ENCODE measurements around the gene CTTN.

The CTTN gene

GRCh38 chr11:70415642-70416395, 17.5 kb downstream of the CTTN start:
- Histone ChIP-seq H3K9me3 (ENCODE audit: low read length) (no peaks in the 10 kb centered on the region), H3K4me3 (ENCODE audit: low read depth, low read length, poor library complexity, severe bottlenecking) (no peak overlapping the region), H2AFZ (ENCODE audit: low read length) (no peak overlapping the region), H3K9me2 (ENCODE audit: low read depth, low read length) (no peaks in the 10 kb centered on the region), H3K9ac (ENCODE audit: low read length) (no peak overlapping the region), H4K20me1 (ENCODE audit: insufficient read depth, low read length) (no peaks in the 10 kb centered on the region), H3K27me3 (ENCODE audit: insufficient read depth, low read length) (no peaks in the 10 kb centered on the region; the same call in 1 of the 2 replicates), H3K4me1 (ENCODE audit: insufficient read depth, low read length, severe bottlenecking) (no peaks in the 10 kb centered on the region), H3K4me2 (ENCODE audit: low read length) (no peak overlapping the region), H3K79me2 (ENCODE audit: insufficient read depth, low read length) (no peaks in the 10 kb centered on the region), H3F3A (ENCODE audit: insufficient read depth, low read length) (no peaks in the 10 kb centered on the region), H3K27ac (ENCODE audit: low read depth, low read length, poor library complexity, severe bottlenecking) (no peak overlapping the region), H3K36me3 (ENCODE audit: insufficient read depth, low read length) (no peaks in the 10 kb centered on the region)
- no peak for TF ChIP-seq EZH2 (IDR thresholded peaks at IDR 0.05; ENCODE audit: borderline replicate concordance, low read length)
- no peak for TF ChIP-seq CTCF (IDR thresholded peaks at IDR 0.05; ENCODE audit: low read length)

- H4K20me1 ChIP-seq (ENCODE audit: insufficient read depth, low read length) = no peaks in the 10 kb centered on the region
- H3F3A ChIP-seq (ENCODE audit: insufficient read depth, low read length) = no peaks in the 10 kb centered on the region
- no peaks in the 10 kb centered on the region for H3K79me2 ChIP-seq (ENCODE audit: insufficient read depth, low read length)
- no peaks in the 10 kb centered on the region for H3K9me3 ChIP-seq (ENCODE audit: low read length)
- no peak overlapping the region for H3K27ac ChIP-seq (ENCODE audit: low read depth, low read length, poor library complexity, severe bottlenecking)
- H3K27me3 ChIP-seq (ENCODE audit: insufficient read depth, low read length) = no peaks in the 10 kb centered on the region; the same call in 1 of the 2 replicates
- H3K4me1 ChIP-seq (ENCODE audit: insufficient read depth, low read length, severe bottlenecking) = no peaks in the 10 kb centered on the region
- TF ChIP-seq EZH2 (IDR thresholded peaks at IDR 0.05; ENCODE audit: borderline replicate concordance, low read length) (no peak), CTCF (IDR thresholded peaks at IDR 0.05; ENCODE audit: low read length) (no peak)
- no peak overlapping the region for H3K9ac ChIP-seq (ENCODE audit: low read length)
- H2AFZ ChIP-seq (ENCODE audit: low read length) = no peak overlapping the region
- no peak overlapping the region for H3K4me3 ChIP-seq (ENCODE audit: low read depth, low read length, poor library complexity, severe bottlenecking)
- H3K9me2 ChIP-seq (ENCODE audit: low read depth, low read length) = no peaks in the 10 kb centered on the region
- no peak overlapping the region for H3K4me2 ChIP-seq (ENCODE audit: low read length)
- no peaks in the 10 kb centered on the region for H3K36me3 ChIP-seq (ENCODE audit: insufficient read depth, low read length)
These were observed 18.6 kb downstream of the CTTN start for GRCh38 chr11:70416881-70417280.

- H3K9ac ChIP-seq (ENCODE audit: low read length) = no peak overlapping the region
- no peak overlapping the region for H3K27ac ChIP-seq (ENCODE audit: low read depth, low read length, poor library complexity, severe bottlenecking)
- H3K4me3 ChIP-seq (ENCODE audit: low read depth, low read length, poor library complexity, severe bottlenecking) = no peak overlapping the region
- H3F3A ChIP-seq (ENCODE audit: insufficient read depth, low read length) = no peaks in the 10 kb centered on the region
- H3K27me3 ChIP-seq (ENCODE audit: insufficient read depth, low read length) = no peaks in the 10 kb centered on the region
- H3K36me3 ChIP-seq (ENCODE audit: insufficient read depth, low read length) = no peaks in the 10 kb centered on the region
- no peak overlapping the region for H2AFZ ChIP-seq (ENCODE audit: low read length)
- H3K9me3 ChIP-seq (ENCODE audit: low read length) = no peaks in the 10 kb centered on the region
- no peak for TF ChIP-seq CTCF (IDR thresholded peaks at IDR 0.05; ENCODE audit: low read length)
- no peak for TF ChIP-seq EZH2 (IDR thresholded peaks at IDR 0.05; ENCODE audit: borderline replicate concordance, low read length)
- no peaks in the 10 kb centered on the region for H3K4me1 ChIP-seq (ENCODE audit: insufficient read depth, low read length, severe bottlenecking)
- no peaks in the 10 kb centered on the region for H3K9me2 ChIP-seq (ENCODE audit: low read depth, low read length)
- no peaks in the 10 kb centered on the region for H3K79me2 ChIP-seq (ENCODE audit: insufficient read depth, low read length)
- no peak overlapping the region for H3K4me2 ChIP-seq (ENCODE audit: low read length)
- H4K20me1 ChIP-seq (ENCODE audit: insufficient read depth, low read length) = no peaks in the 10 kb centered on the region
These were observed 19.8 kb downstream of the CTTN start for GRCh38 chr11:70418130-70418529.

All from OCI-LY1 (cell line).